ENCODE measurements around the gene CLMN. TPM values are rescaled to one million over a fixed set of nuclear protein-coding genes. Genes with fewer than 3 reads are reported as not detected.

The CLMN gene
- total and polyA plus RNA-seq, 2 of the 13 experiments (the other 11 are each of a cell fraction or from before 2014, with no cell fraction given): 15.1 to 16.7 TPM

DNA sequence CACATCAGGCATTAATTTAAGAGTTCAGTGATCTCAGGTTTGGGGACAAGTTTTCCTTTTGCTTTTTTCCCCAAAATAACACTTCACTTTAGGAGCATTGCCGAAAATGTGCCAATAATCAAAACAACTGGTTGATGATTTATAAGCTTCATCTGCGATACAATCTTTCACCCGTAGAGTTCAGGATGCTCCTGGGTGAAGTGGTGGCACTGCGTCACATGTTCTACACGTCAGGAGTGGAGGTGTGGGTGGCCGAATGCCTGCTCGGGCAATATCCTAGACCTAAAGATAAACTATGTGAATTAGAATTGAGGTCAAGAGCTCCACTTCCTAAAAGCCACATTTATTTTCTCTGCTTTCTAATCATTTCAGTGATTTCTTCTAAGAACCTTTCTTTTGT lies 91.5 kb downstream of the CLMN start:
- ChIA-PET CTCF (ENCODE audit: low intra/inter-chr PET ratio, low total read pairs) (no interaction called here), POLR2A (no interaction called here)
- Histone ChIP-seq H3K4me3 (replicated peaks in 1 of 3; ENCODE audit: insufficient read depth in 1 of 3, low read depth in 2 of 3, low read length in 3 of 3) (no peak overlapping the region), H3K4me1 (ENCODE audit: insufficient read depth, low read length) (peaks cover 21% of the 10 kb centered on the region), H3K27ac (ENCODE audit: extremely low read length, insufficient read depth, low read length) (no peak overlapping the region), H3K4me2 (ENCODE audit: low read depth, low read length) (no peak overlapping the region), H3K27me3 (ENCODE audit: control insufficient read depth in 1 of 2, insufficient read depth in 2 of 2, low read length in 2 of 2) (no peaks in the 10 kb centered on the region), H3K9ac (ENCODE audit: insufficient read depth, low read depth, low read length) (no peak overlapping the region), H3K9me3 (ENCODE audit: low read length) (no peaks in the 10 kb centered on the region), H3K36me3 (replicated peaks in 1 of 2; ENCODE audit: control insufficient read depth in 1 of 2, insufficient read depth in 2 of 2, low read length in 2 of 2) (no peaks in the 10 kb centered on the region; a peak in 1 of 5 replicates), H4K20me1 (ENCODE audit: insufficient read depth, low read length) (no peaks in the 10 kb centered on the region; the same call in 1 of the 2 replicates), H3K79me2 (ENCODE audit: insufficient read depth, low read length) (no peaks in the 10 kb centered on the region), H2AFZ (ENCODE audit: low read length) (no peak overlapping the region)
- ATAC-seq (no peak), DNase-seq (ENCODE audit: low spot score) (no peak), FAIRE-seq (no peak)
- no TSS peak for BruUV-seq (replicated peaks)
- intact Hi-C loops (cut with micrococcal nuclease; ENCODE audit: unreplicated experiment): loop anchor here (10.0 kb wide), 1 partner anchor 207 kb away; no protein-coding TSS in a partner anchor
- 95% methylated on average over 7 of the region's 7 CpGs for WGBS (ENCODE audit: low lambda C conversion rate)
- no peak for TF ChIP-seq KDM2A (CRISPR knock-in tag; IDR thresholded peaks at IDR 0.05; ENCODE audit: borderline replicate concordance, low read depth)
- no peak for TF ChIP-seq ZKSCAN8 (CRISPR knock-in tag; IDR thresholded peaks at IDR 0.05; ENCODE audit: borderline replicate concordance)
- TF ChIP-seq, protein P1, sequence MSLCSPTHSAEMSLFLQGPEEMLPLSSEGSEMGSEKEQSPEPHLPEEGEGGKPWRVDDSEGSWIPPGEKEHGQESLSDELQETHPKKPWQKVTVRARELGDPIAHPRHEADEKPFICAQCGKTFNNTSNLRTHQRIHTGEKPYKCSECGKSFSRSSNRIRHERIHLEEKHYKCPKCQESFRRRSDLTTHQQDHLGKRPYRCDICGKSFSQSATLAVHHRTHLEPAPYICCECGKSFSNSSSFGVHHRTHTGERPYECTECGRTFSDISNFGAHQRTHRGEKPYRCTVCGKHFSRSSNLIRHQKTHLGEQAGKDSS (CRISPR knock-in tag; IDR thresholded peaks at IDR 0.05; ENCODE audit: borderline replicate concordance, low read depth): no peak
- TF ChIP-seq SAP130 (CRISPR knock-in tag; IDR thresholded peaks at IDR 0.05; ENCODE audit: low read depth): no peak
- TF ChIP-seq ZNF652 (CRISPR knock-in tag; IDR thresholded peaks at IDR 0.05; ENCODE audit: borderline replicate concordance, low read depth): no peak
- no peak for TF ChIP-seq HDAC6 (IDR thresholded peaks at IDR 0.05; ENCODE audit: low read depth, low read length)
- in situ Hi-C loops (cut with HindIII; ENCODE audit: extremely low pct_ligation_motif_present, low pct_unique_long_range_greater_than_20kb): no loop called here

DNA sequence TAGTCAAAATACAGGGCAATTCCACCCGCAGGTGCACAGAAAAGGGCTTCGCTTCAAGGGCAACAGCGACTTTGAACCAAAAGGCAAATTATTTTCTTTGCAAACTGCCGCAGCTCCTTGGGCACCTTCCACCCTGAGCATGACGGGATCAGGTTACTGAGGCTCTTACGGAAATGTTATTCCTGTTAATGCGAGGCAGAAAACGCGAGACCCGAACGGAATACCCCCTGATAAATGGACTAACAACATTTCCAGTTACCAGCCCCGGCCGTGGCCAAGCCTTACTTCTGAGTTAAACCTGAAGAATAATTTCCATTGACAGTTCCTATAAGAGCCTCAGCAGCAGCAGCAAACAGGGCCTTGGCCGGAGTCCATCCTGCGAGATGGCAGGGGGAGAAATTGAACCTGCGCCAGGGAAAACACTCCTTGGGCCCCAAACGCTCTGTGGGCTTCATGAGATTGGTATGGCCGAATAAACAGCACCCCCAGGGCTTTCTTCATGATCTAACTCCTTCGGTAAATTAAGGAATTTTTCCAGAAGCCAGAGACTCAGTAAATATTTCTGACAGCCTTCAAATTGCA lies 92.3 kb downstream of the CLMN start:
- 91% methylated on average over 19 of the region's 19 CpGs for WGBS (ENCODE audit: low lambda C conversion rate)
- Histone ChIP-seq H2AFZ (ENCODE audit: low read length) (no peak overlapping the region), H3K27me3 (ENCODE audit: control insufficient read depth in 1 of 2, insufficient read depth in 2 of 2, low read length in 2 of 2) (no peaks in the 10 kb centered on the region), H3K9ac (ENCODE audit: insufficient read depth, low read depth, low read length) (no peak overlapping the region), H3K4me2 (ENCODE audit: low read depth, low read length) (no peak overlapping the region), H3K4me3 (replicated peaks in 1 of 3; ENCODE audit: insufficient read depth in 1 of 3, low read depth in 2 of 3, low read length in 3 of 3) (no peak overlapping the region), H3K9me3 (ENCODE audit: low read length) (no peaks in the 10 kb centered on the region), H3K4me1 (ENCODE audit: insufficient read depth, low read length) (peaks cover 30% of the 10 kb centered on the region), H4K20me1 (ENCODE audit: insufficient read depth, low read length) (no peaks in the 10 kb centered on the region; the same call in 1 of the 2 replicates), H3K79me2 (ENCODE audit: insufficient read depth, low read length) (no peaks in the 10 kb centered on the region), H3K36me3 (replicated peaks in 1 of 2; ENCODE audit: control insufficient read depth in 1 of 2, insufficient read depth in 2 of 2, low read length in 2 of 2) (peaks cover 0 to under 1% of the 10 kb centered on the region in 2 experiments; a peak in 2 of 5 replicates), H3K27ac (ENCODE audit: extremely low read length, insufficient read depth, low read length) (no peak overlapping the region)
- FAIRE-seq (no peak), ATAC-seq (no peak), DNase-seq (ENCODE audit: low spot score) (no peak)
- in situ Hi-C loops (cut with HindIII; ENCODE audit: extremely low pct_ligation_motif_present, low pct_unique_long_range_greater_than_20kb): no loop called here
- BruUV-seq (replicated peaks): no TSS peak
- intact Hi-C loops (cut with micrococcal nuclease; ENCODE audit: unreplicated experiment): loop anchor here (10.0 kb wide), 1 partner anchor 207 kb away; no protein-coding TSS in a partner anchor
- ChIA-PET CTCF (ENCODE audit: low intra/inter-chr PET ratio, low total read pairs) (no interaction called here), POLR2A (no interaction called here)
- TF ChIP-seq KLF13 (CRISPR knock-in tag; IDR thresholded peaks at IDR 0.05): no peak

All from HepG2 (cell line).